HG03575 (cell line): ENCODE data around the gene PARVA.

Experiments
- ATAC-seq: cut with Tn5 transposase; IDR thresholded peaks from one replicate; pipeline ENCODE4 v1.9.1; 2021; ENCODE audit not compliant: unreplicated experiment, insufficient number of reproducible peaks, low FRiP score; ENCODE audit errors: extremely low read depth

The PARVA gene

DNA sequence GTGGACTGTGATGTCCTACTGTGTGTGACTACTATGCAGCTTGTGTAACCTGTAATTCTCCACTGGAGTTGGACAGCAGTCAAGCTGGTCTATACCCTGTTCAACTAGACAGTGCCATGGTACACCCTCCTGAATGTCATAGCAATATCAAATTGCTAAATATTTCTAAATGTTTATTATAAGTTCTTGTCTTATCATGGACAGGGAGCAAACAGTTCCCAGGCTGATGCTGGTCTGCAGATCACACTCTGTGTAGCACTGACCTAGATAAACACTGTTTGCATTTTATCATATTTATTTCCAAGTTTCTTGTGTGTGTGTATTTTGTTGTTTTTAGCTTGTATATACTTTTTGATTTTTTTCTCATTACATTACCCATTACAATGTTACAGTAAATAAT lies 22.0 kb downstream of the PARVA start:
- no peak for ATAC-seq

- no peak for ATAC-seq
Measured at GRCh38 chr11:12402025-12402424, 24.7 kb downstream of the PARVA start.

GRCh38 chr11:12402691-12403120 lies 25.3 kb downstream of the PARVA start:
- no peak for ATAC-seq

DNA sequence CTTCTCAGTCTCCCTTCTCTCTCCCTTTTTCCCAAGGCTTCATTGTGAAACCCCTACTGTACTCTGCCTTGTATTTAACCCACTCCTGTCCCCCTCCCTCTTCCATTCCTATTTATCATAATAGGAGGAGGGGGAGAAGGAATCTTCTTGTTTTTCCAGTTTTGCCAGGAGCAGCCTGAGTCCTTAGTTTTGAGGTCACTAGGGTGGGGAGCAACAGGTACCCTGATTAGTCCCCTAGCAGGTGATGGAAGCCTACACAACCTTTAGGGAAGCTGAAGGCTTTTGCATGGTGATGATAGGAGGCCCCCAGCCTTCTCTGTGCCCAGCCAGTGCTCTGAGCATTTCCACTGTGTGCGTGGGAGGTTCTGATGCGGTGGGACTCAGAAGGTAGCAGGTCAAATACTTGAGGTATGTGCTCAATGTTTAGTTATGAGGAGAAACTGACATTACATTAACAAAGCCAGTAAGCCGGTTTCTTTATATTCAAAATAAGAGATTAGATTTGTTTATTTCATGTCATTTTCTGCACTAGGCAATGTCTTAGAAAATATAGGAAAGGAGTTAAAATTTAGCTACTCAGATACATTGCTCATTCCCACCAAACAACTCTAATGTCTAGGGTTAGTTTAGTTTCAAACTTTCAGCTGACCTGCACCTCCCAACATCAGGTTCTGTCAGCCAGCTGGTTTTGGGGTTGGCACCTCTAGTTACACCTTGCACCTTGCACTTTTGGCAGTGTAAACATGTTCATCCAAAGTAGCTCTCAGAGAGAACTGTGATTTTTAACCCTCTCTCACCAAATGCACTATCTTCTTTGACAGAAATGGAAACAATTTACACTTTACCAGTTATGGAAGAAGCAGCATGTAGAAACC lies 26.0 kb downstream of the PARVA start:
- no peak for ATAC-seq

GRCh38 chr11:12403997-12404350 lies 26.6 kb downstream of the PARVA start:
- no peak for ATAC-seq

DNA sequence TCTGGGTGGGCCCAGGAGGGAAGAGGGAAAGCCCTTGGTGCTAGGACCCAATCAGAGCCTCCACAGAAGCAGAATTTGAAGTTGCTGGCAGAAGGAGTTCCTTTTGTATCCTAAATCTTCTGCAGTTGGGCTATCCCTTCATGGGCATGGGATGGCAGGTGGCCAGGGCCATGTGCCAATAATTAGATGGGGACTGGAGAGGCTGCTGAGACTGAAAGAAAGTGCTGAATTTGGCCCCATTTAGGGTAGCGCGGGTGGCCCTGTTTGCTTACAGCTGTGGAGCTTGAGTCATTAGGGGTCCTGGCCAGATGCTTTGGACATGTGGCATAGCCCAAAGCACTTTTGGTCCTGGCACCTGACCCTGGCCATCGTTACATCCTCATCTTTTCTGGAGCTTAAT lies 27.1 kb downstream of the PARVA start:
- ATAC-seq: no peak

DNA sequence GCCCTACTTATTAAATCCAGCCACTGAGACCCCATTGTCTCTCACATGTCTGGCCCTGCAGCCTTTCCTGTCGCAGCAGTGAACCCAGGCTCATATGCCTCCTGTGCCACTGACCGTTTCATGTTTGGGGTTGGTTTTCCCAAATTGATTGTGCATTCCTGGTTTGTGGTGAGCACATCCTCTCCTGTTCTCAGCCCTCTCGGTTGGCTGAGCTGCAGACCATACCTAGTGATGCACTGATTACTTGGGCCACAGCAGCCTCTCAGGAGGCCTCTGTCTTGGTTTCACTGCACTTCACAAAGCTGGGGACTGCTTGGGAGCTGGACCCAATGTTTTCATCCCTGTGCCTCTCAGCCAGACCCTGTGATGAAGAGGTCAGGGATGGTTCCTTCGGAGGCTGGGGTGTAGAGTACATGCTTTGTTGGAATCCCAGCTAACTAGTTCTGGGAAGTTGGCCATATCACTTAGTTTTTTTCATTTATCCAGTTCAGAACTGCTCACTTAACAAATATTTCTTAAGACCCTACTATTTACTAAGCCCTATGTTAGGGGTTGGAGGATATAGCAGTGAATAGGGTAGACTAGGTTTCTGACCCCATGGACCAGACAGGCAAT lies 30.9 kb downstream of the PARVA start:
- no peak for ATAC-seq

DNA sequence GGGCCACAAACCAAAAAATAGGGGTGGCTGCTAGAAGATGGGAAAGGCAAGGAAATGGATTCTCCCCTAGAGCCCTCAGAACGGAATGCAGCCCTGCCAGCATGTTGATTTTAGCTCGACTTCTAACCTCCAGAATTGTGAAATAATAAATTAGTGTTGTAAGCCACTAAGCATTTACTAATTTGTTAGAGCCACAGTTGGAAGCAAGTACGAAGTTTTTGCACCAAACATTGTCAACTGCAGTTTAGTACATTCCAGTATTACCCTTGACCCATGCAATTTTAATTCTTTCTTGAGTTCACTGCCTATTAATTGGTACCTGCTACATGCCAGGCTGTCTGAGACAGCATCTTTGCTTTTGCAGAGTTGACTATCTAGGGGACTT lies 32.2 kb downstream of the PARVA start:
- no peak for ATAC-seq

GRCh38 chr11:12410006-12410728 lies 32.8 kb downstream of the PARVA start:
- no peak for ATAC-seq

- no peak for ATAC-seq
Measured at GRCh38 chr11:12411393-12411792, 34.0 kb downstream of the PARVA start.

GRCh38 chr11:12411806-12412727 lies 34.7 kb downstream of the PARVA start:
- no peak for ATAC-seq

GRCh38 chr11:12413141-12414052 lies 36.0 kb downstream of the PARVA start:
- no peak for ATAC-seq

DNA sequence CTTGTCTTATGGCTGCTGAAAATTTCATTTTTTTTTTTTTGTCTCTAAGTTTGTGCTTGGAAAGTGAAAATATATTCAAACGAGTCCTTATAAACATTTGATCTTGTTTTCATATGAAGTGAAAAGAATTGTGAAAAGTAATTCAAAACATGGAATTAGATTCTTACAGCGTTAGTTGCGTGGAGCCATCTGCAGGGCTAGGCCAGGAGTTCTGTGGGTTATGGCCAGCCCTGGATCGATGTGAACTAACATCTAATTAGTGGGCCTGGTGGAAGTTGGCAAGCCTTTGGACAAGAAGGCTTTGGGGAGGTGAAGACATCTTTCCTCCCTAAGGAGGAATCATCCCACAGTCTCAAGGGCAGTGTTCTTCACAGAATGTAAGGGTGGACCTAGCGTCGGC lies 37.2 kb downstream of the PARVA start:
- no peak for ATAC-seq

DNA sequence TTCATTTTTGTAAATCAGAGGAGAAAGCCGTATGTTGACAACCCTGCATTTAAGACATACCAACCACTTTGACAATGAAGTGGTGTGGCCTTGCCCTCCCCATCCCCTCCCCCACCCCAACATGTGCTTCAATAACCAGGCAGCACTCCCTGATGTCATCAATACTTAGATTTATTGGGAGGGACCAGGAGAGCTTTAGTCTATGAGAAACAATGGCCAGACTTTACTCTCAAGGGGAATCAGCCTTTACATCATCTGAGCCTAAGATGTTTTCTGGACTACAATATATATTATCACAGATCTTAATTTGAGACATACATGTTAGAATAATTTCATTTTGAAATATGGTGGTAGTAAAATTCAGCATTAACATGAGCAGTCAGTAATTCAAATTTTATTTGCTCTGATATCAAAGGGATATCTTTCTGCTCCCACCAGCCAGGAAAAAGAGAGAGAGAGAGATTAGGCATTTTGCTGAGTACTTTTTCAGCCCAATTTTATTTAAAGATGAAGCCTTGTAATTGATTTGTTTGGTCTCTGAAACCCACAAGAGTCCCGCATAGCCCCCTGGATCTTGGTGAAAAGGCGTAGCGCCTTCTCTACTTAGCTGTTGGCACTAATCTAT lies 38.1 kb downstream of the PARVA start:
- ATAC-seq: no peak

DNA sequence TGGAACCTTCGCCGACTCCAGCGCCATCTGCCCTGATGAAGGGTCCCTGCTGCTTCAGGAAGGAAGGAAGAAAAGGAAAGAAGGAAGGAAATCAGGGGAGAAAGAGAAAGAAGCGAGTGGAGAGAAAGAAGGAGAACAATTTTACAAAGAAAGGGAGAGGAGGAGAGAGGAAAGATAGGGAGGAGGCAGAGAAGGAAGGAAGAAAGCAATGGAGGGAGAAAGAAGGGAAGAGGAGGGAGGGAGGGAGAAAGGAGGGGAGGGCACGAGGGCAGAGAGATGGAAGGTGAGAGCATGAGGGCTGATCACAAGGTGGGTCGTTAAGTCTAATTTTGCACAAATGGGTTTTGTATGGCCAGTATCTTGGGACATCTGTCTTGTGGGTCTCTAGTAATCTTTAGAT lies 39.2 kb downstream of the PARVA start:
- ATAC-seq: no peak

DNA sequence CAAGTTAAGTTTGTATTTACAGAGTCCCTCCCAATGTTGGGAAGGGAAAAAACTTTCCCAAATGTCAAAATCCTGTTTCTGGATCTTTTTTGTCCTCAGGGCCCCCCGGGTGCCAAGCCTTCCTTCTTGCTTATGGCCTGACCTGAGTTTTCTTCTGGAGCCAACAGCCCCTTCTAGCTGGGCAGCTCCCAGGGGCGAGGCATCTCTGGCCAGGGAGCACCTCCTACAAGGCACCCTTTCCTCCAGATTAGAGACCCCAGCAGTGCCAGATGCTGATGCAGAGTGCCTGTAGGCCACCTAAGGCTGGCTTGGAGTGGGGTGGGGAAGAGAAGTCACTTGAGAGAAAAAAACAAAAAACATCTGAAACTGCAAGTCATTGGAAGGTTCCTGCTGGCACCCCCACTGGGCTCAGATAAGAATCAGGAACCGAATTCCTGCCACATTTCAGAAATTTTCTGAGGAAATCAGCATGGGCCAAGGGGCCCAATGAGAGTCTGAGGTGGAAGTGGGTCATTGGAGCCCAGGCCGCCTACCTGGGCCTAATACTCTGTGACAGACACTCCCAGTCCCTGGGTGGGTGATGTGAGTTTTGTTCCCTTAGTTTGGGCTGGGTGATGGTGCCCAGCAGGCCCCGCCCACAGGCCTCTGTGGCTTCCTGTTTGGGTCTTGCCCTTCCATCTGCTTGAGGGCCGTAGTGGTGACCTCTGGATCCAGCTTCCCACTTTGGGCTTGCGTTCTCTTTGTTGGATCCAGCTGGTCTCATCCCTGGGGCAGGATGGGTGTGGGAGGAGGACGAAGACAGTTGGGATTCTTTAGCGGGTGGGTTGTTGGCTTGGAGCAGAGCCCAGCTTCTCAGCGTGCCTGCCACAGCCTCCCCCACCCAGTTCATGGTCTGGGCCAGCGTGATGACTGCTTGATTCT lies 40.6 kb downstream of the PARVA start:
- ATAC-seq: no peak

- no peak for ATAC-seq
Measured at GRCh38 chr11:12420040-12420439, 42.7 kb downstream of the PARVA start.
